ENCODE results near the gene TRAPPC10. TPM values are rescaled to one million over a fixed set of nuclear protein-coding genes. Genes with fewer than 3 reads are reported as not detected.

The TRAPPC10 gene
- total and polyA plus RNA-seq, 2 of the 8 experiments (the other 6 are each of a cell fraction or from before 2014, with no cell fraction given) = 18.5 to 29.8 TPM

DNA sequence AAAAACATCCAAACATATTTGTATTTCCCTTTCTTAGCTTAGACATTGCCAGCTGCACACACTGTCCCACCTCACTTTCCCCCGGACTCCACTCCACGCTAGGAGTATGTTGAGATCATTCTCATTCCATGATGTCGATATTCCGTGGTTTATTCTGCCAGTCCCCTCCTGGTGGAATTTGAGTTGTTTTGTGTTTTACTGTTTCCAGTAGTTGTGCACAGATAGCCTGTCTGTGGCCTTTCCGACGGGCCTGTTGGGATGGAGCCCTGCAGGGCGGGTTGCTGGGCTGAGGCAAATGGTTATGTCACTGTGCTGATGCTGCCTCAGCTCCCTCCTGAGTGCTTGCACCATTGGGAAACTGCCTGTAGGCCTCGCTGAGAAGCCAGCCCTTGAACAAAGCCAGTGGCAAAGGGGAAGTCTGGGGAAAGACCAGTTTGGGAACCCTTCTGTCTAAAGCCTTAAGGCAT lies 12.8 kb downstream of the TRAPPC10 start:
- Histone ChIP-seq H2BK20ac (ENCODE audit: low read length) (no peak overlapping the region), H2BK120ac (replicated peaks; ENCODE audit: low read depth, low read length) (no peak overlapping the region), H3K23me2 (ENCODE audit: low read depth, low read length) (no peaks in the 10 kb centered on the region; the same call in 1 of the 2 replicates), H2BK15ac (ENCODE audit: low read length) (no peak overlapping the region), H4K91ac (replicated peaks; ENCODE audit: insufficient read length, low read length) (no peak overlapping the region), H3K14ac (ENCODE audit: insufficient read length) (no peak overlapping the region), H3K79me1 (ENCODE audit: low read depth, low read length) (peaks cover 20% of the 10 kb centered on the region), H3K4me1 (replicated peaks in 1 of 4; ENCODE audit: control insufficient read depth in 3 of 4, insufficient read depth in 4 of 4, low read length in 3 of 4) (peaks cover 3 to 15% (median 10%) of the 10 kb centered on the region in 4 experiments), H3K4me2 (ENCODE audit: insufficient read depth in 1 of 2, low read depth in 2 of 2, low read length in 2 of 2) (peak overlapping the region in 1 of 2 experiments; percentile 29; a peak in 1 of 4 replicates), H3K27me3 (replicated peaks in 1 of 4; ENCODE audit: control insufficient read depth in 3 of 4, extremely low read depth in 1 of 4, insufficient read depth in 3 of 4, low read length in 3 of 4) (no peaks in the 10 kb centered on the region), H3K27ac (ENCODE audit: low read depth, low read length) (no peak overlapping the region), H2BK12ac (ENCODE audit: low read depth, low read length) (no peak overlapping the region; the same call in 1 of the 2 replicates), H3K9me3 (ENCODE audit: insufficient read depth in 2 of 2, low read depth in 1 of 2, low read length in 1 of 2) (no peaks in the 10 kb centered on the region), H3K79me2 (ENCODE audit: control insufficient read depth in 1 of 2, insufficient read depth in 2 of 2, low read length in 2 of 2) (peaks cover 32 to 96% of the 10 kb centered on the region in 2 experiments), H3K36me3 (ENCODE audit: control insufficient read depth in 2 of 4, insufficient read depth in 4 of 4, low read length in 3 of 4) (no peaks in the 10 kb centered on the region; a peak in 1 of 8 replicates), H3K4me3 (ENCODE audit: extremely low read depth in 1 of 4, insufficient read depth in 2 of 4, low read depth in 3 of 4, low read length in 4 of 4) (no peak overlapping the region), H2BK5ac (ENCODE audit: low read depth, low read length) (no peak overlapping the region), H4K5ac (ENCODE audit: insufficient read length, low read depth, low read length) (no peak overlapping the region), H4K8ac (ENCODE audit: extremely low read depth, insufficient read depth, low read length) (no peak overlapping the region), H2AK5ac (ENCODE audit: low read depth, low read length) (no peak overlapping the region), H3K18ac (ENCODE audit: extremely low read depth, low read length) (no peak overlapping the region), H4K20me1 (replicated peaks in 1 of 2; ENCODE audit: control insufficient read depth in 1 of 2, insufficient read depth in 2 of 2, low read length in 2 of 2) (peaks cover 18 to 26% of the 10 kb centered on the region in 2 experiments), H3K4ac (replicated peaks; ENCODE audit: insufficient read length, low read depth, low read length) (no peak overlapping the region), H3K23ac (ENCODE audit: insufficient read length) (no peak overlapping the region), H3K56ac (replicated peaks; ENCODE audit: insufficient read length, low read depth, low read length) (no peak overlapping the region), H2AFZ (ENCODE audit: low read length) (no peak overlapping the region), H3K9ac (replicated peaks in 1 of 4; ENCODE audit: extremely low read depth in 1 of 4, low read depth in 3 of 4, low read length in 3 of 4) (no peak overlapping the region)
- DNase-seq (ENCODE audit: low read depth in 1 of 2, low spot score in 2 of 2) (no peak), FAIRE-seq (no peak)
- ChIA-PET CTCF (ENCODE audit: partially characterized antibody) (no interaction called here), POLR2A (ENCODE audit: partially characterized antibody) (interaction anchor here (1.9 to 2.8 kb wide), 2 partner anchors 10 to 12 kb away, joined by 6 to 8 read pairs; no protein-coding TSS in a partner anchor)
- 75% methylated on average over 8 of the region's 8 CpGs; no CpG with 5 or more reads in 1 of the 2 experiments for WGBS, 2 experiments (ENCODE audit: extremely low coverage in 1 of 2, insufficient coverage in 1 of 2, insufficient read length in 1 of 2, insufficient replicate concordance in 2 of 2, low coverage in 1 of 2, low lambda C conversion rate in 2 of 2, missing lambda C conversion rate in 1 of 2)
- TF ChIP-seq EGR1 (IDR thresholded peaks at IDR 0.05; ENCODE audit: borderline replicate concordance, low read depth, low read length) = no peak
- TF ChIP-seq EZH2 (IDR thresholded peaks at IDR 0.05; ENCODE audit: low read depth, low read length, severe bottlenecking) = no peak
- no peak for TF ChIP-seq RBBP5 (IDR thresholded peaks at IDR 0.05; ENCODE audit: borderline replicate concordance, low read depth, low read length)
- TF ChIP-seq CTBP2 (IDR thresholded peaks at IDR 0.05; ENCODE audit: borderline replicate concordance, insufficient read depth, insufficient read length, low read length) = no peak
- TF ChIP-seq BCL11A (IDR thresholded peaks at IDR 0.05; ENCODE audit: low read depth in 2 of 2, low read length in 2 of 2) = no peak
- TF ChIP-seq, protein P1, sequence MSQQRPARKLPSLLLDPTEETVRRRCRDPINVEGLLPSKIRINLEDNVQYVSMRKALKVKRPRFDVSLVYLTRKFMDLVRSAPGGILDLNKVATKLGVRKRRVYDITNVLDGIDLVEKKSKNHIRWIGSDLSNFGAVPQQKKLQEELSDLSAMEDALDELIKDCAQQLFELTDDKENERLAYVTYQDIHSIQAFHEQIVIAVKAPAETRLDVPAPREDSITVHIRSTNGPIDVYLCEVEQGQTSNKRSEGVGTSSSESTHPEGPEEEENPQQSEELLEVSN (IDR thresholded peaks at IDR 0.05) = no peak
- no peak for TF ChIP-seq RAD21 (IDR thresholded peaks at IDR 0.05 in 1 of 2, conservative IDR thresholded peaks at IDR 0.05 in 1 of 2; ENCODE audit: low read depth in 2 of 2, low read length in 2 of 2)
- no peak for TF ChIP-seq SRF (IDR thresholded peaks at IDR 0.05; ENCODE audit: low read depth, low read length)
- no peak for TF ChIP-seq SP2 (IDR thresholded peaks at IDR 0.05; ENCODE audit: low read length)
- no peak for TF ChIP-seq BRCA1 (IDR thresholded peaks at IDR 0.05; ENCODE audit: low read depth, low read length)
- TF ChIP-seq POU5F1 (IDR thresholded peaks at IDR 0.05; ENCODE audit: low read depth, low read length) = no peak
- no peak for TF ChIP-seq NRF1 (IDR thresholded peaks at IDR 0.05; ENCODE audit: low read depth, low read length)
- TF ChIP-seq TCF12 (IDR thresholded peaks at IDR 0.05; ENCODE audit: low read depth, low read length) = no peak
